HUES6 (cell line): ENCODE data around the gene MRPL20.
A peak's percentile ranks its signal among the peaks of the same experiment; 100 is the strongest.

Experiments
- H3K27ac ChIP-seq: 2 replicates; pipeline ENCODE4 v1.7.0; 2013; ENCODE audit warnings: low read depth, mild to moderate bottlenecking, low read length, inconsistent platforms
- H3K27me3 ChIP-seq: 2 replicates; pipeline ENCODE4 v1.6.1; 2013; ENCODE audit warnings: low read length; ENCODE audit not compliant: control insufficient read depth, insufficient read depth
- H3K36me3 ChIP-seq: 2 replicates; pipeline ENCODE4 v1.6.1; 2013; ENCODE audit warnings: low read length; ENCODE audit not compliant: control insufficient read depth, insufficient read depth
- H3K4me1 ChIP-seq: 2 replicates; pipeline ENCODE4 v1.6.1; 2013; ENCODE audit warnings: low read length; ENCODE audit not compliant: control insufficient read depth, insufficient read depth
- H3K4me3 ChIP-seq: 2 replicates; pipeline ENCODE4 v1.5.1; 2013; ENCODE audit warnings: low read depth, low read length
- H3K9ac ChIP-seq: one replicate; pipeline ENCODE4 v1.6.1; 2013; ENCODE audit warnings: mild to moderate bottlenecking, low read length
- H3K9me3 ChIP-seq: 2 replicates; pipeline ENCODE4 v1.6.1; 2013; ENCODE audit warnings: low read depth, low read length; ENCODE audit not compliant: control insufficient read depth, insufficient read depth

Gene MRPL20

DNA sequence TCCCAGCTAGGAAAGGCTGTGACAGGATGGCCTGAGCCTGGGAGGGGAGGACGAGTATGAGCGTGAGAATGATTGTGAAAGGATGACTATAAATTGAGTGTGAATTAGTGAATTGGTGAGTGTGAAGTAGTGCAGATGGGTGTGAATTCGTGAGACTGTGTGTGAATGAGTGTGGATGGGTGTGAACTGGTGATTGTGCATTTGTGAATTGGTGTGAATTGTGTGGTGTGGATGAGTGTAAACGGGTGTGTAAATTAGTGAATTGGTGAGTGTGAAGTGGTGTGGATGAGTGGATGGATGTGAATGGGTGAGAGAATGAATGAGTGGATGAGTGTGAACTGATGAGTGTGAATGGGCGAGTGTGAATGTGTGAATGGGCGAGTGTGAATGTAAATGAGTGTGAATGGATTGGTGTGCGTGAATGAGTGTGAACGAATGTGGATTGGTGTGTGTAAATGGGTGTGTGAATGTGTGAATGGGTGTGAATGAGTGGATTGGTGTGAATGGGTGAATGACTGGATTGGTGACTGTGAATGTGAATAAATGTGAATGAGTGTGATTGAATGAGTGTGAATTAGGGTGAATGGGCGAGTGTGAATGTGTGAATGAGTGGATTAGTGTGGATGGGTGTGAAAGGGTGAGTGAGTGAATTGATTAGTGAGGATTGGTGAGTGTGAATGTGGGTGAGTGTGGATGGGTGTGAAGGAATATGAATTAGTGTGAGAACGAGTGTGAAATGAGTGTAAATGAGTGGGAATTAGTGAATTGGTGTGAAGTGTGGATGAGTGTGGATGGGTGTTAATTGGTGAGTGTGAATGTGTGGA, 41.0 kb downstream of the MRPL20 start:
- Histone ChIP-seq H3K9ac (no peak overlapping the region), H3K36me3 (no peaks in the 10 kb centered on the region), H3K9me3 (peaks cover 18% of the 10 kb centered on the region), H3K27ac (no peak overlapping the region), H3K4me1 (peaks cover 10% of the 10 kb centered on the region; the same call in 1 of the 2 replicates), H3K4me3 (no peak overlapping the region), H3K27me3 (no peaks in the 10 kb centered on the region)

DNA sequence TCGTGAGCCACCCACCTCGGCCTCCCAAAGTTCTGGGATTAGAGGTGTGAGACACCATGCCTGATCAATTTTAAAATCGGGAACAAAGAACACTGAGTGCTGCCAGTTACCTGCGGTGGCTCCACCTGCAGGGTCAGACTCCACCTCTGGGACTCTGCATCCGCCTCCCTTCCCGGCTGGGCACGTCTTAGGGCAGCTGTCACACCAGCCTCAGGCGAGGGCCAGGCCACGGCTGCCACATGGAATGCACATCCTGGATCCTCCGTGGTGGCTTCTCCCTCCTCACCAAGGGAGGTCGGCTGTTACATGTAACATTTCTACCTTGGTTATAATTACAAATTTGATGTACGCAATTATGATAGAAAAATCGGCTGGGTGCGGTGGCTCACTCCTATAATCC, 42.8 kb downstream of the MRPL20 start:
- H3K36me3 ChIP-seq: no peaks in the 10 kb centered on the region

DNA sequence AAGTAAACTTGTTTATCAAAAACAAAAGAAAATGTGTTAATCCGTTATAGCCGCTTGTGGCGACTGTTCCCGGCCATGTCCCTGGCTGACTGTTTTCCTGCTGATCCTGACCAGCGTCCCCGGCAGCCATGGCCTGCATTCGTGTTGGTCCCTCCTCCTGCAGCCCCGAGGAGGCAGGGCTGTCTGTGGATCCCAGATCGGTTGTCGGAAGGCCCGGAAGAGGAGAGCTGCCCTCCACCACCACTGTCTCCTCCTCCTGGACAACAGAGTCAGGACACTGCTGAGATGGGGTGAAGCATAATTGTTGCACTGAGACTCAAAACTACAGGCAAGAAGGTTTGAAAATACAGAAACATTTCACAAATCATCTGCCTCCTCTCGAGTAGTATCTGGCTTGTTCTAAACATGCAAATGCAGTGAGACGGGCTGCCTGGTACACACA, 45.1 kb downstream of the MRPL20 start:
- Histone ChIP-seq H3K27ac (no peak overlapping the region), H3K9me3 (peaks cover 13% of the 10 kb centered on the region), H3K4me3 (no peak overlapping the region), H3K27me3 (no peaks in the 10 kb centered on the region), H3K9ac (no peak overlapping the region), H3K4me1 (peaks cover 47% of the 10 kb centered on the region), H3K36me3 (no peaks in the 10 kb centered on the region)

More for the DNA sequence above, 42.8 kb downstream of the MRPL20 start:
- H3K4me1 ChIP-seq: peaks cover 27% of the 10 kb centered on the region; the same call in 1 of the 2 replicates
- H3K9ac ChIP-seq: no peak overlapping the region
- peaks cover 18% of the 10 kb centered on the region for H3K9me3 ChIP-seq
- H3K27me3 ChIP-seq: no peaks in the 10 kb centered on the region
- H3K4me3 ChIP-seq: no peak overlapping the region
- no peak overlapping the region for H3K27ac ChIP-seq

DNA sequence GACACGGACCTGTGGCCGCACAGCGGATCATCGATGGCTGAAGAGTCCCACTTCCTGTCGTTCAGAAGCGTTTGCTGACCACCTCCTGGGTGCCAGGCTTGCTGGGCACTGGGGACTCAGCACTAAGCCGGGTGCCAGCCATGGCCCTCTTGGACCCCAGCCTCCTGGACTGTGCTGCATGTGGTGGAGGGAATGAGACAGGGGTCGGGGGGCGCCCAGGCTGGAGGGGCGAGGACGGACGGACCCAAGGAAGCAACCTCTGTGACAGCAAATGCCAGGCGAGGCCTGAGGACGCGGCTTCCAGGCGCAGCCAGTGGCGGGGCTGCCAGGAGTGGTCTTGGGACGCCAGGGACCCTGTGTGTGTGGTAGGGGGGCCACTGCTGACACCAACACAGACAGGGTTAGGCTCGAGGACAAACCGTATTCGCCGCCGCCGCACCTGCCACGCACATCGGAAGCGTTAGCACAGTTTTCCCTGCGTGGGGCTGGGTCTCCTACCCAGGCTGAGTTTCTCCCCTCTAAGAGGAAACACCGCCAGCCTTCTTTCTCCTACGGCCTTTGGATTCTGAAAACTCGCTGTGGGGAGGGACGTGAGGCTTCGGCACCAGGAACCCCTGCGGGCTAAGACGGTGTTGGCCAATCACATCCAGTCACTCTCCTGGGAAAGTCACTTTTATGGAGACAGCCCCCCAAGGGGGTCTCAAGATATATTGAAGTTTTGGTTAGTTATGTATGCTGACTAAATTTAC, 45.7 kb downstream of the MRPL20 start:
- no peaks in the 10 kb centered on the region for H3K36me3 ChIP-seq
- peaks cover 7% of the 10 kb centered on the region for H3K9me3 ChIP-seq
- H3K9ac ChIP-seq: no peak overlapping the region
- no peaks in the 10 kb centered on the region for H3K27me3 ChIP-seq
- no peak overlapping the region for H3K27ac ChIP-seq
- no peak overlapping the region for H3K4me3 ChIP-seq
- peaks cover 49% of the 10 kb centered on the region for H3K4me1 ChIP-seq

DNA sequence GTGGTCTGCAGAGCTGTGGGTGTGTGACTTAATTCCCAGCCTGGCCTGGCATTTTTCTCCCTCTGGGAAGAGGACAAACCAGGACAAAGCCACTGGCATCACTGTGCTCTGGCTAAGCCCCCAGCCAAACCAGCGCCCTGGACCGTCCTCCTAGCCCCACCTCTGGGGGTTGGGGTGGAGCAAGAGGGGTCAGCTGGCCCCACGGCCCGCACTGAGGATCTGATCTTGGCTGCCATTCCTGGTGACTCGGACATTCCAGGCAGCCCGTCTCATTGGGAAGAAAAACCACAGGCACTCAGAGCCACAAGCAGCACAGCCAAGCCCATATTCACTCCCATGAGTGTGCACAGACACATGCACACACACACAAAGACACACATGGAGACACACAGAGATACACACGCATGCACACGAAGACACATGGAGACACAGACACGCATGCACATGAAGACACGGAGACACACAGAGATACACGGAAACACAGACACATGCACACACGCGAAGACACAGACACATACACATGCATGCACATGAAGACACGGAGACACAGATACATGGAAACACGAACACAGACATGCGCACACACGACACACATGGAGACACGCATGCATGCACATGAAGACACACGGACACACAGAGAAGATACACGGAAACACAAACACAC, 46.5 kb downstream of the MRPL20 start:
- Histone ChIP-seq H3K4me1 (peaks cover 49% of the 10 kb centered on the region), H3K4me3 (peak overlapping the region; percentile 6; the same call in 1 of the 2 replicates), H3K9me3 (no peaks in the 10 kb centered on the region), H3K27me3 (no peaks in the 10 kb centered on the region), H3K9ac (no peak overlapping the region), H3K27ac (no peak overlapping the region), H3K36me3 (no peaks in the 10 kb centered on the region)

DNA sequence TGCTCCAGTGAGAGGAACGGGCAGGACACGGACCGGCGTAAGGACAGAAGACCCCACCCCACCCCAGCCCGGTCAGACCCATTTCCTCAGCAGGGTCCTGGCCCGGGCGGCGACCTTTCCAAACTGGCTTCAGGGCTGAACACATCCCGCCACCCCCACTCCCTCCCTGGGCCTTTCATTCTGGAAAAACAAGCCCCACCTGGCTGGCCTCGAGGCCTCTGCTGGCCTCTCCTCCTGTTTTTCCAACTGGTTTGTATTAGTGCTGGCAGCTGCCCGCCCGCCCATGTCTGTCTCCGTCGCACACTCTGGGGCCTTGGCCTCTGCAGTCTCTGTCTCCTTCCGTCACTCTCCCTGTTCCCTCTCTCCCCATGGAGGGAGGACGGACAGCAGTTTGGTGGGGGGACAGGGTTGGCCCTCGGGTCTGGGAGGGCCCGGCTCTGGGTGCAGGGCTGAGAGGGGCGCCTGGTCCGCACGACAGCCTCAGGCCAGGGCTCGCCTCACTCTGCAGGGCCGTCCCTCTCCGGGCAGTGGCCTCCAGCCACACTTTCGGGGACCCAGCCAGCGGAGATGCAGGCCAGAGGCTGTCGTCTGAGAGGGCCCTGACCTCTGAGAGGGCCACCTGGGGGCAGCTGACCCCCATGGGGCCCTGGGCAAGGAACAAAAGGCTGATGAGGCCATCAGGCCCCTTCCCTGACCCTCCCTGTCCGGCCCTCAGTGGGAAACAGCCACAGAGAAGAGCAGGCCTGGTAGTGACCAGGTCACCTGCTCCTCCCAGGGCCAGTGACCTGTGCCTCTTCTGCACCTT, 47.2 kb downstream of the MRPL20 start:
- H3K4me3 ChIP-seq: no peak overlapping the region
- H3K9me3 ChIP-seq: no peaks in the 10 kb centered on the region
- peaks cover 6% of the 10 kb centered on the region for H3K27me3 ChIP-seq
- no peaks in the 10 kb centered on the region for H3K36me3 ChIP-seq
- H3K9ac ChIP-seq: peak overlapping the region; percentile 47
- H3K4me1 ChIP-seq: peaks cover 49% of the 10 kb centered on the region
- H3K27ac ChIP-seq: peak overlapping the region; percentile 39; the same call in 1 of the 2 replicates

DNA sequence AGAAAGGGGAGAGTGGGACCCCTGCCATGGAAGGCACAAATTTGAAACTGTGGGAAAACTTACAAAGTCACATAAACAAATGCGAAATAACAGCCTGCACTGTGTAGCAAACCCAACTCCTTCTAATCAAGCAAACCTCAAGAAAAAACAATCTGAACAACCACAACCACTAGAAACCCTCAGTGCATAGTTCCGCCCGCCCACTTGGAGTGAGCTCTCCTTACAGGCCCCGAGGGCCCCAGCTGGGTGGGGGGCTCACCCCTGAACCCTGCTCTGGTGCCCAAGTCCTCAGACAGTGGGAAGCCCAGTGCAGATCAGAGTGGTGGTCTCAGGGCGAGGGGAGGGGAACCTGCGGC, 47.8 kb downstream of the MRPL20 start:
- H3K4me1 ChIP-seq: peaks cover 55% of the 10 kb centered on the region
- peaks cover 12% of the 10 kb centered on the region for H3K27me3 ChIP-seq
- peak overlapping the region; percentile 39; the same call in 1 of the 2 replicates for H3K27ac ChIP-seq
- H3K9ac ChIP-seq: no peak overlapping the region
- no peaks in the 10 kb centered on the region for H3K36me3 ChIP-seq
- H3K9me3 ChIP-seq: no peaks in the 10 kb centered on the region
- no peak overlapping the region for H3K4me3 ChIP-seq

DNA sequence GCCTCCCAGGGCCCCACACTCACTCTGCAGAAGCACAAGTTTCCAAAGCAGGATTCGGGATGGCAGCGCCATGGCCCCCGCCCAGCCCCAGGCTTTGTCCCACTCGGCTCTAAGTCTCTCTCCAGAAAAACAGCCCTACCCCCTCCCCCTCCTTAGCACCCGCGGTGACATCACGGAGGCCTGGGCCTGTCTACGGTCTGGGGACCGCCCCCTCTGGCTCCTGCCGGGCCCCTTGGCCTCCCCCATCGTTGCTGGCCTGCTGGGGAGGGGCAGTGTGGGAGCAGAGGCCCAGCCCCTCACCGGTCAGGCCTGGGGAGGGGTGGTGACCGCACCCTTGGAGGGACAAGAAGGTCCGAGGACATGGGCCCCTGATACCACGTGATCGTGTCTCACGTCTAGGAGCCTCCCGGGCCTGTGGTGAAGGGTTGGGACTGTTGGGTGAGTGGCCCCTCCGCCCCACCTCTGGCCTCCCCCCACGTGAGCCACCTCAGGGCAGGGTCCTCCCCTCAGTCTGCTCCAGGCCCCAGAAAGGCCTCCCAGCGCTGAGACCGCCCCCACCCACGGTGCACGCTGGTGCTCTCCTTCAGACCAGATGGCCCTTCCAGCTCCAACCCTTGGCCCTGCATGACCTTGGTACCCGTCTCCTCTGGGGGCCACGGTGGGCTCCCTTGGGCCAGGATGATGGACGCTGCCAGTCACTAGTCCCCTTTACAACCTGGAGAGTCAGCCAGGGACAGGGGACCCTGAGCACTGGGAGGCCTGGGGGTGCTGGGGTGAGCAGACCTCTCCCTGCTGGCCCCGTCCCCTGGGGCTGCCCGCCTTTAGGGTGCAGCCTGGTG, 48.4 kb downstream of the MRPL20 start, which contains the start of gene MXRA8:
Gene MXRA8, minus strand, starts transcription at position 123 of the 839 bp plus-strand sequence. Its CDS starts 51 bp downstream, at position 72.
- Histone ChIP-seq H3K9ac (peak within 1 kb of the TSS; percentile 59), H3K9me3 (no peaks in the 10 kb centered on the region), H3K36me3 (no peaks in the 10 kb centered on the region), H3K4me1 (peaks cover 60% of the 10 kb centered on the region), H3K27me3 (peaks cover 18% of the 10 kb centered on the region), H3K27ac (peak within 1 kb of the TSS; percentile 85; the same call in 1 of the 2 replicates), H3K4me3 (peak within 1 kb of the TSS; percentile 37)

DNA sequence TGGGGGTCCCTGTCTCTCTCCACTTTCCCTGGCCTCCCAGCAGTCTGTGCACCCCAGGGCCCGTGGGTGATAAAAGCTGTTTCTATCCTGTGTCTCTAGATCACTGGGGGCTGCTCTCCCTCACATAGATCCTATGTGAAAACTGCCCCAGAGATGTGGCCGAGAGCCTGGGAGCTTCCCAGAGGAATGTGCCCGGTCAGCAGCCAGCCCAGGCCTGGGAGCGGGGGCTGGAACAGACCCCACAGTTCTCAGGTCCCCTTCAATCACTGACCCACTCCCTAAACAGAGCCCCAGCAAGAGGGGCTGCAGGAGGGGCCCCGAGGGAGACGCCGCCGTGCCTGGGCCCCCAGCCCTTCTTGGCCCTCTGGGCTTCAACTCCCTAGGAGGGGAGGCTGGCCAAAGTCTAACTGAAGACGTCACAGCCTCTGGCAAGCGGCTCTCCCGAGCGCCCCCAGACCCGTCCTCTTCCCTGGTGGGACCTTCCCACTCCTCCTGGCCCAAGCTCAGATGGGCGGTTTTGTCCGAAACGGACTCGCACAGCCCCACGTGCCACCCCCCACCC, 49.1 kb downstream of the MRPL20 start:
- peaks cover 66% of the 10 kb centered on the region for H3K4me1 ChIP-seq
- peaks cover 26% of the 10 kb centered on the region for H3K27me3 ChIP-seq
- H3K27ac ChIP-seq: peak overlapping the region; percentile 85; the same call in 1 of the 2 replicates
- peak overlapping the region; percentile 59 for H3K9ac ChIP-seq
- H3K9me3 ChIP-seq: no peaks in the 10 kb centered on the region
- H3K4me3 ChIP-seq: peak overlapping the region; percentile 37
- H3K36me3 ChIP-seq: no peaks in the 10 kb centered on the region
